GM06990 (cell line): ENCODE measurements around the gene RTCB.

Source experiments
- DNase-seq: peaks from one replicate; pipeline ENCODE4 v3.0.0-alpha.2; 2011; ENCODE audit not compliant: insufficient read length; ENCODE audit errors: extremely low read depth
- H3K27me3 ChIP-seq: replicated peaks from 2 replicates; pipeline ENCODE4 v1.6.0; 2011; ENCODE audit warnings: low read length; ENCODE audit not compliant: control insufficient read depth, insufficient read depth
- H3K36me3 ChIP-seq: 2 replicates; pipeline ENCODE4 v1.5.1; 2011; ENCODE audit warnings: low read length; ENCODE audit not compliant: control insufficient read depth, insufficient read depth
- H3K4me3 ChIP-seq: replicated peaks from 2 replicates; pipeline ENCODE4 v1.5.1; 2011; ENCODE audit warnings: low read depth, mild to moderate bottlenecking, control low read depth, low read length
- TF ChIP-seq, protein P1 (sequence below): IDR thresholded peaks from 2 replicates; pipeline ENCODE4 v1.5.1; 2011; ENCODE audit warnings: low read length, control low read depth, mild to moderate bottlenecking, inconsistent platforms; ENCODE audit not compliant: insufficient read depth, poor library complexity, severe bottlenecking

RTCB gene

DNA sequence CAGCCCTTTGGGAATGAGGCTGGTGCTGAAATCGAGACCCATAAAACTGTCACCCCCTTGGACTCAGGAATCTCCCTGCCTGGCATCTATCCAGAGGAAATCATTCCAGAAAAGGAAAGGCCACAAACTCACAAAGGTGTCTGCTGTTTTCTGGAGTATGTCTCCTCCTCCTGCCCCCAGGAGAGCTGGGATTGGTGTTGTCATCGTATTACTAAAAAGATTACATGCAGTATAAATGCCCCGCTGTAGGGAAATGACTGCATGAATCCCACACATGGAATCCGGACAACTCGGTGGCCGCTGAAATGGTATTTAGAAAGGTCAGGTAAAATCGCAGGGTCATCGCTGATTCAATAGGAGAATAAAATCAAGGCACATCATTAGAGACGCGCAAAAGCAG is 73.3 kb downstream of the RTCB start:
- no peaks in the 10 kb centered on the region for H3K36me3 ChIP-seq
- TF ChIP-seq, protein P1, sequence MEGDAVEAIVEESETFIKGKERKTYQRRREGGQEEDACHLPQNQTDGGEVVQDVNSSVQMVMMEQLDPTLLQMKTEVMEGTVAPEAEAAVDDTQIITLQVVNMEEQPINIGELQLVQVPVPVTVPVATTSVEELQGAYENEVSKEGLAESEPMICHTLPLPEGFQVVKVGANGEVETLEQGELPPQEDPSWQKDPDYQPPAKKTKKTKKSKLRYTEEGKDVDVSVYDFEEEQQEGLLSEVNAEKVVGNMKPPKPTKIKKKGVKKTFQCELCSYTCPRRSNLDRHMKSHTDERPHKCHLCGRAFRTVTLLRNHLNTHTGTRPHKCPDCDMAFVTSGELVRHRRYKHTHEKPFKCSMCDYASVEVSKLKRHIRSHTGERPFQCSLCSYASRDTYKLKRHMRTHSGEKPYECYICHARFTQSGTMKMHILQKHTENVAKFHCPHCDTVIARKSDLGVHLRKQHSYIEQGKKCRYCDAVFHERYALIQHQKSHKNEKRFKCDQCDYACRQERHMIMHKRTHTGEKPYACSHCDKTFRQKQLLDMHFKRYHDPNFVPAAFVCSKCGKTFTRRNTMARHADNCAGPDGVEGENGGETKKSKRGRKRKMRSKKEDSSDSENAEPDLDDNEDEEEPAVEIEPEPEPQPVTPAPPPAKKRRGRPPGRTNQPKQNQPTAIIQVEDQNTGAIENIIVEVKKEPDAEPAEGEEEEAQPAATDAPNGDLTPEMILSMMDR = no peak
- no peak for DNase-seq
- no peak overlapping the region for H3K4me3 ChIP-seq
- H3K27me3 ChIP-seq = no peaks in the 10 kb centered on the region
